Type B pancreatic cell (in vitro differentiated cells): Measurements from ENCODE around the gene CCL2. TPM values are rescaled to one million over a fixed set of nuclear protein-coding genes. Genes with fewer than 3 reads are reported as not detected.

Source experiments
- DNase-seq: peaks from one replicate; pipeline ENCODE4 v3.0.0; 2021; ENCODE audit warnings: mixed read lengths; ENCODE audit not compliant: unreplicated experiment; ENCODE audit errors: extremely low spot score
- H3K27ac Mint-ChIP-seq: 2 replicates; pipeline ENCODE4 v1.8.0; 2021; ENCODE audit warnings: mild to moderate bottlenecking, mixed read lengths
- H3K27me3 Mint-ChIP-seq: 2 replicates; pipeline ENCODE4 v1.8.0; 2021; ENCODE audit warnings: mixed read lengths
- H3K36me3 Mint-ChIP-seq: 2 replicates; pipeline ENCODE4 v1.8.0; 2021; ENCODE audit warnings: mixed read lengths
- H3K4me1 Mint-ChIP-seq: one replicate; pipeline ENCODE4 v1.8.0; 2021; ENCODE audit warnings: mixed read lengths; ENCODE audit not compliant: unreplicated experiment
- H3K4me3 Mint-ChIP-seq: 2 replicates; pipeline ENCODE4 v1.8.0; 2021; ENCODE audit warnings: mild to moderate bottlenecking, mixed read lengths
- H3K9me3 Mint-ChIP-seq: 2 replicates; pipeline ENCODE4 v1.8.0; 2021; ENCODE audit warnings: mixed read lengths
- CTCF ChIP-seq: fragments of 200-600 bp; sonication (generic); conservative IDR thresholded peaks from 2 replicates; pipeline ENCODE4 v1.5.0; 2021; ENCODE audit warnings: antibody characterized with exemption, mild to moderate bottlenecking
- total RNA-seq: library from RNA; stranded (reverse); gene quantifications from 2 replicates; pipeline ENCODE4 v1.2.1, GENCODE V29; 2021; ENCODE audit warnings: low replicate concordance

The CCL2 gene
- total RNA-seq, 1 donor from 2014 or later = 20.0 TPM

- Mint-ChIP-seq H3K36me3 (no peaks in the 10 kb centered on the region), H3K4me1 (peaks cover 21% of the 10 kb centered on the region), H3K9me3 (no peaks in the 10 kb centered on the region), H3K4me3 (no peak overlapping the region), H3K27ac (no peak overlapping the region), H3K27me3 (peaks cover 24% of the 10 kb centered on the region)
- no peak for DNase-seq
- TF ChIP-seq CTCF = no peak
These were observed 2.4 kb downstream of the CCL2 start for GRCh38 chr17:34257299-34257985.

DNA sequence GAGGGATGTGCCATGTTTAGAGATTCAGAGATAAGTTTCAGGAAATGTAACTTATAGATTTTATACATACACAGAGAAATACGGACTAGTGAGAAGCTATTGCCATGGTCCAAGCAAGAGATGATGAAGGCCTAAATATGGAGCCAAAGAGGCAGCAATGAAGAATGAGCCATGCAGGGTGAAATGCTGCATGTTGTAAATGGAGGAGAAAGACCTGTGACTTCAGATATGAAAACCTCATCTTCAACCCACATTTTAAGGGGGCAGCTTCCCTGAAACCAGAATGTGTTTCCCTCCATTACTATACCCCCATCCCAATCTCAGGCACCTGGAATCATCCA lies 2.9 kb downstream of the CCL2 start:
- no peak for TF ChIP-seq CTCF
- Mint-ChIP-seq H3K27ac (no peak overlapping the region), H3K9me3 (no peaks in the 10 kb centered on the region), H3K27me3 (peaks cover 25% of the 10 kb centered on the region), H3K4me3 (no peak overlapping the region), H3K36me3 (no peaks in the 10 kb centered on the region), H3K4me1 (peaks cover 17% of the 10 kb centered on the region)
- DNase-seq = no peak

GRCh38 chr17:34259146-34259545 lies 4.1 kb downstream of the CCL2 start:
- Mint-ChIP-seq H3K36me3 (no peaks in the 10 kb centered on the region), H3K4me3 (no peak overlapping the region), H3K9me3 (no peaks in the 10 kb centered on the region), H3K4me1 (peaks cover 11% of the 10 kb centered on the region), H3K27ac (no peak overlapping the region), H3K27me3 (peaks cover 25% of the 10 kb centered on the region)
- no peak for TF ChIP-seq CTCF
- no peak for DNase-seq

GRCh38 chr17:34260861-34261260 lies 5.8 kb downstream of the CCL2 start:
- DNase-seq = no peak
- H3K27ac Mint-ChIP-seq = no peak overlapping the region
- H3K4me3 Mint-ChIP-seq = no peak overlapping the region
- no peak for TF ChIP-seq CTCF
- H3K27me3 Mint-ChIP-seq = peaks cover 33% of the 10 kb centered on the region
- H3K4me1 Mint-ChIP-seq = no peaks in the 10 kb centered on the region
- no peaks in the 10 kb centered on the region for H3K9me3 Mint-ChIP-seq
- H3K36me3 Mint-ChIP-seq = no peaks in the 10 kb centered on the region

GRCh38 chr17:34261568-34262337 lies 6.7 kb downstream of the CCL2 start:
- no peak for DNase-seq
- TF ChIP-seq CTCF = no peak
- Mint-ChIP-seq H3K27ac (no peak overlapping the region), H3K27me3 (peaks cover 34% of the 10 kb centered on the region), H3K9me3 (no peaks in the 10 kb centered on the region), H3K4me1 (no peaks in the 10 kb centered on the region), H3K36me3 (no peaks in the 10 kb centered on the region), H3K4me3 (no peak overlapping the region)
